KMS-11 (cell line): Measurements from ENCODE around the gene SUGP2.

Experiments used
- H2AFZ ChIP-seq: fragments of 200-600 bp; sonication (generic); 2 replicates; pipeline ENCODE4 v1.6.1; 2016; ENCODE audit warnings: antibody characterized with exemption, mixed run types, low read depth
- H3K27ac ChIP-seq: fragments of 200-600 bp; sonication (generic); 2 replicates; pipeline ENCODE4 v1.6.1; 2016; ENCODE audit warnings: mild to moderate bottlenecking, mixed run types
- H3K27me3 ChIP-seq: fragments of 200-600 bp; sonication (generic); 2 replicates; pipeline ENCODE4 v1.6.1; 2017; ENCODE audit warnings: mild to moderate bottlenecking, low read depth, mixed run types, moderate library complexity; ENCODE audit not compliant: insufficient read depth
- H3K36me3 ChIP-seq: fragments of 200-600 bp; sonication (generic); 2 replicates; pipeline ENCODE4 v1.6.1; 2017; ENCODE audit warnings: mild to moderate bottlenecking, mixed run types; ENCODE audit not compliant: insufficient read depth
- H3K4me1 ChIP-seq: fragments of 200-600 bp; sonication (generic); 2 replicates; pipeline ENCODE4 v1.6.1; 2016; ENCODE audit warnings: mild to moderate bottlenecking, low read depth, mixed run types; ENCODE audit not compliant: poor library complexity, severe bottlenecking
- H3K4me2 ChIP-seq: fragments of 200-600 bp; sonication (generic); 2 replicates; pipeline ENCODE4 v1.7.0; 2016; ENCODE audit warnings: mild to moderate bottlenecking, mixed run types
- H3K4me3 ChIP-seq: fragments of 200-600 bp; sonication (generic); IDR thresholded peaks from 2 replicates; pipeline ENCODE4 v1.6.1; 2017; ENCODE audit warnings: low read depth, low read length, mixed read lengths; ENCODE audit not compliant: insufficient read depth
- H3K79me2 ChIP-seq: fragments of 200-600 bp; sonication (generic); 2 replicates; pipeline ENCODE4 v1.6.1; 2016; ENCODE audit warnings: low read depth, mixed run types; ENCODE audit not compliant: insufficient read depth
- H3K9ac ChIP-seq: fragments of 200-600 bp; sonication (generic); 2 replicates; pipeline ENCODE4 v1.6.1; 2016; ENCODE audit warnings: mild to moderate bottlenecking, mixed run types
- H4K20me1 ChIP-seq: fragments of 200-600 bp; sonication (generic); 2 replicates; pipeline ENCODE4 v1.6.1; 2016; ENCODE audit warnings: mild to moderate bottlenecking, mixed run types; ENCODE audit not compliant: insufficient read depth
- CTCF ChIP-seq: fragments of 200-600 bp; sonication (generic); conservative IDR thresholded peaks from 2 replicates; pipeline ENCODE4 v1.6.1; 2017; ENCODE audit warnings: low read depth, mild to moderate bottlenecking, antibody characterized with exemption, low read length, moderate library complexity, mixed read lengths

Gene SUGP2

GRCh38 chr19:19064098-19064722 lies 30.9 kb upstream of the SUGP2 start:
- Histone ChIP-seq H3K4me3 (no peak overlapping the region), H3K27ac (no peak overlapping the region), H3K4me2 (peak overlapping the region; percentile 50), H2AFZ (peak overlapping the region; percentile 57), H4K20me1 (no peaks in the 10 kb centered on the region), H3K27me3 (no peaks in the 10 kb centered on the region), H3K79me2 (no peaks in the 10 kb centered on the region), H3K9ac (peak overlapping the region; percentile 18; the same call in 1 of the 2 replicates), H3K36me3 (no peaks in the 10 kb centered on the region), H3K4me1 (peaks cover 16% of the 10 kb centered on the region)
- no peak for TF ChIP-seq CTCF

GRCh38 chr19:19063183-19064097 lies 30.1 kb upstream of the SUGP2 start, which contains the start of gene SLC25A42:
Gene SLC25A42 (plus strand): TSS chr19:19063994. CDS start chr19:19096125, 32,131 bp downstream.
- H4K20me1 ChIP-seq = no peaks in the 10 kb centered on the region
- H3K4me3 ChIP-seq = no peak within 1 kb of the TSS
- no peaks in the 10 kb centered on the region for H3K36me3 ChIP-seq
- H3K4me2 ChIP-seq = peak within 1 kb of the TSS; percentile 66
- no peak within 1 kb of the TSS for H3K27ac ChIP-seq
- no peak for TF ChIP-seq CTCF
- no peaks in the 10 kb centered on the region for H3K27me3 ChIP-seq
- peak within 1 kb of the TSS; percentile 59 for H2AFZ ChIP-seq
- no peaks in the 10 kb centered on the region for H3K79me2 ChIP-seq
- peak within 1 kb of the TSS; percentile 23; the same call in 1 of the 2 replicates for H3K9ac ChIP-seq
- peaks cover 10% of the 10 kb centered on the region for H3K4me1 ChIP-seq

GRCh38 chr19:19062454-19063182 lies 29.3 kb upstream of the SUGP2 start:
- H3K27me3 ChIP-seq = no peaks in the 10 kb centered on the region
- H3K4me2 ChIP-seq = peak overlapping the region; percentile 66
- H3K4me1 ChIP-seq = peaks cover 10% of the 10 kb centered on the region
- H3K9ac ChIP-seq = peak overlapping the region; percentile 23; the same call in 1 of the 2 replicates
- peak overlapping the region; percentile 59; the same call in 1 of the 2 replicates for H2AFZ ChIP-seq
- H3K79me2 ChIP-seq = no peaks in the 10 kb centered on the region
- no peak overlapping the region for H3K27ac ChIP-seq
- H4K20me1 ChIP-seq = no peaks in the 10 kb centered on the region
- no peak for TF ChIP-seq CTCF
- no peak overlapping the region for H3K4me3 ChIP-seq
- no peaks in the 10 kb centered on the region for H3K36me3 ChIP-seq

GRCh38 chr19:19061506-19061905 lies 28.2 kb upstream of the SUGP2 start:
- TF ChIP-seq CTCF = no peak
- Histone ChIP-seq H3K4me1 (peaks cover 10% of the 10 kb centered on the region), H3K79me2 (no peaks in the 10 kb centered on the region), H3K36me3 (no peaks in the 10 kb centered on the region), H3K4me2 (no peak overlapping the region), H3K9ac (no peak overlapping the region), H4K20me1 (no peaks in the 10 kb centered on the region), H3K4me3 (no peak overlapping the region), H3K27ac (no peak overlapping the region), H3K27me3 (no peaks in the 10 kb centered on the region), H2AFZ (no peak overlapping the region)
